NCI-H1436 treated with DMSO at 0.1 percent for 48 hours (cell line): ENCODE data around the gene AFAP1L1.
A peak's percentile ranks its signal among the peaks of the same experiment; 100 is the strongest.

Experiments
- DNase-seq: peaks from one replicate; lab custom pipeline; 2025; lab: John Stamatoyannopoulos, UW

Gene AFAP1L1

GRCh38 chr5:149314571-149315111, 43.0 kb downstream of the AFAP1L1 start:
- DNase-seq: no peak

- no peak for DNase-seq
These were observed 44.1 kb downstream of the AFAP1L1 start for GRCh38 chr5:149315753-149316152.

- no peak for DNase-seq
These were observed 45.8 kb downstream of the AFAP1L1 start for GRCh38 chr5:149317281-149318048.

- DNase-seq: no peak
These were observed 47.5 kb downstream of the AFAP1L1 start for GRCh38 chr5:149319174-149319573.

- peak; percentile 32 for DNase-seq
These were observed 49.2 kb downstream of the AFAP1L1 start for GRCh38 chr5:149320791-149321330.

- DNase-seq: no peak
These were observed 50.9 kb downstream of the AFAP1L1 start for GRCh38 chr5:149322518-149322917.

- DNase-seq: no peak
These were observed 51.6 kb downstream of the AFAP1L1 start for GRCh38 chr5:149323210-149323609.

GRCh38 chr5:149323621-149324205, 52.1 kb downstream of the AFAP1L1 start:
- no peak for DNase-seq

GRCh38 chr5:149324641-149325040, 53.0 kb downstream of the AFAP1L1 start:
- DNase-seq: no peak

GRCh38 chr5:149325166-149325735, 53.6 kb downstream of the AFAP1L1 start:
- no peak for DNase-seq

- no peak for DNase-seq
These were observed 54.2 kb downstream of the AFAP1L1 start for GRCh38 chr5:149325894-149326293.

GRCh38 chr5:149326611-149327010, 55.0 kb downstream of the AFAP1L1 start:
- DNase-seq: no peak

GRCh38 chr5:149328177-149328576, 56.5 kb downstream of the AFAP1L1 start:
- DNase-seq: no peak

GRCh38 chr5:149333711-149334443, 62.2 kb downstream of the AFAP1L1 start:
- no peak for DNase-seq

- no peak for DNase-seq
These were observed 66.1 kb downstream of the AFAP1L1 start for GRCh38 chr5:149337736-149338135.

- DNase-seq: no peak
These were observed 66.7 kb downstream of the AFAP1L1 start for GRCh38 chr5:149338364-149338763.

GRCh38 chr5:149340920-149341319, 69.3 kb downstream of the AFAP1L1 start:
- no peak for DNase-seq

GRCh38 chr5:149341876-149342275, 70.2 kb downstream of the AFAP1L1 start:
- no peak for DNase-seq

- DNase-seq: no peak
These were observed 72.5 kb downstream of the AFAP1L1 start for GRCh38 chr5:149344151-149344550.

- peak; percentile 79 for DNase-seq
These were observed 73.7 kb downstream of the AFAP1L1 start, which contains the start of gene GRPEL2 for GRCh38 chr5:149345147-149345891. GRPEL2 (plus strand) TSS chr5:149345499; CDS start chr5:149345540, 41 bp downstream.

GRCh38 chr5:149345892-149346222, 74.2 kb downstream of the AFAP1L1 start:
- DNase-seq: no peak
